K562 (cell line): ENCODE results near the gene TMEM41B. TPM values are rescaled to one million over a fixed set of nuclear protein-coding genes. Genes with fewer than 3 reads are reported as not detected.

ENCODE experiments used
- ATAC-seq: fragments of 200-7000 bp; cut with Tn5 transposase; 3 replicates; pipeline ENCODE4 v1.9.1; 2020; ENCODE audit warnings: moderate library complexity
- BruUV-seq: library from RNA; stranded (reverse); fragments of 400-500 nt; replicated peaks from 2 replicates; lab custom pipeline; 2021; lab: Mats Ljungman, UMichigan
- CTCF ChIA-PET: fragments of 300-600 bp; formaldehyde crosslinking; extraction: SDS; loops from one replicate; lab custom pipeline; 2021; ENCODE audit warnings: low intra/inter-chr PET ratio; lab: Yijun Ruan, JAX
- POLR2A ChIA-PET: fragments of 300-600, 350-650 bp; sonication (Branson Sonifier 250); formaldehyde crosslinking; extraction: SDS; loops from one replicate; lab custom pipeline; 2021; ENCODE audit warnings: antibody characterized with exemption, inconsistent platforms; lab: Yijun Ruan, JAX
- DNase-seq, 4 experiments: peaks; one replicate each; pipeline versions ENCODE4 v3.0.0 to v3.0.0-alpha.2; 2011 to 2018; ENCODE audit warnings: low spot score in 3 of 4, mixed read lengths in 3 of 4; ENCODE audit errors: extremely low read depth in 1 of 4
- FAIRE-seq: peaks from 2 replicates; lab custom pipeline; 2011; peaks lifted over from hg19 to GRCh38; lab: Jason Lieb, UNC
- H2AFZ ChIP-seq: 2 replicates; pipeline ENCODE4 v1.6.0; 2011; ENCODE audit warnings: low read depth, low read length, control low read depth, inconsistent platforms
- H3K27ac ChIP-seq: fragments of 200-600 bp; 3 replicates; pipeline ENCODE4 v1.8.0; 2011; ENCODE audit warnings: low read depth, mild to moderate bottlenecking, control low read depth, inconsistent platforms, low read length, moderate library complexity, mixed read lengths; ENCODE audit errors: extremely low read depth
- H3K27me3 ChIP-seq, 2 experiments: fragments of 300-600 bp in 1 of 2; 2 replicates in 1 of 2; 3 replicates in 1 of 2; pipeline versions ENCODE4 v1.6.0 to v1.8.0; 2011; ENCODE audit warnings: inconsistent platforms in 2 of 2, low read length in 2 of 2, mild to moderate bottlenecking in 1 of 2, mixed read lengths in 1 of 2, moderate library complexity in 1 of 2; ENCODE audit not compliant: control insufficient read depth in 2 of 2, insufficient read depth in 2 of 2
- H3K36me3 ChIP-seq: fragments of 300-600 bp; 3 replicates; pipeline ENCODE4 v1.8.0; 2011; ENCODE audit warnings: mild to moderate bottlenecking, low read length, inconsistent platforms; ENCODE audit not compliant: control insufficient read depth, insufficient read depth
- H3K4me1 ChIP-seq, 2 experiments: fragments of 200-600 bp in 1 of 2; replicated peaks in 1 of 2; 2 replicates in 1 of 2; 3 replicates in 1 of 2; pipeline versions ENCODE4 v1.5.1 to v1.8.0; 2011; ENCODE audit warnings: inconsistent platforms in 2 of 2, low read length in 2 of 2, mild to moderate bottlenecking in 1 of 2, mixed read lengths in 1 of 2, moderate library complexity in 1 of 2; ENCODE audit not compliant: control insufficient read depth in 2 of 2, insufficient read depth in 2 of 2
- H3K4me2 ChIP-seq: 2 replicates; pipeline ENCODE4 v1.6.1; 2011; ENCODE audit warnings: low read length, control low read depth, inconsistent platforms, mixed read lengths; ENCODE audit not compliant: insufficient read depth
- H3K4me3 ChIP-seq: fragments of 200-600 bp; sonication (generic), shearing (Covaris generic); 2 replicates; pipeline ENCODE4 v1.5.1; 2016; ENCODE audit warnings: control low read depth, inconsistent platforms
- H3K79me2 ChIP-seq: fragments of 200-600 bp; 3 replicates; pipeline ENCODE4 v1.8.0; 2011; ENCODE audit warnings: low read length, inconsistent platforms; ENCODE audit not compliant: control insufficient read depth, insufficient read depth
- H3K9ac ChIP-seq, 2 experiments: 2 replicates each; pipeline versions ENCODE4 v1.6.0 to v1.6.1; 2011; ENCODE audit warnings: low read depth in 2 of 2, low read length in 2 of 2, control low read depth in 1 of 2, inconsistent platforms in 1 of 2, mild to moderate bottlenecking in 1 of 2, mixed read lengths in 1 of 2; ENCODE audit not compliant: insufficient read depth in 1 of 2
- H3K9me1 ChIP-seq: one replicate; pipeline ENCODE4 v1.6.0; 2011; ENCODE audit warnings: inconsistent platforms, mild to moderate bottlenecking, low read length, moderate library complexity; ENCODE audit not compliant: control insufficient read depth, insufficient read depth
- H3K9me3 ChIP-seq: replicated peaks from 2 replicates; pipeline ENCODE4 v1.5.1; 2011; ENCODE audit warnings: low read depth, low read length, inconsistent platforms; ENCODE audit not compliant: control insufficient read depth, insufficient read depth
- H4K20me1 ChIP-seq: replicated peaks from 2 replicates; pipeline ENCODE4 v1.6.1; 2011; ENCODE audit warnings: low read length, inconsistent platforms, mixed read lengths; ENCODE audit not compliant: control insufficient read depth, insufficient read depth
- ATF6 ChIP-seq: sonication (generic); formaldehyde crosslinking; IDR thresholded peaks from 2 replicates; pipeline ENCODE4 v1.4.0; 2020; ENCODE audit warnings: mild to moderate bottlenecking, missing genetic modification reagents
- BRF1 ChIP-seq: IDR thresholded peaks from 3 replicates; pipeline ENCODE4 v1.6.1; 2011; ENCODE audit warnings: borderline replicate concordance, mild to moderate bottlenecking; ENCODE audit not compliant: insufficient read length; ENCODE audit errors: extremely low read depth
- EP300 ChIP-seq: IDR thresholded peaks from 2 replicates; pipeline ENCODE4 v1.6.1; 2012; ENCODE audit warnings: low read length, improper control_type of control experiment
- ERF ChIP-seq: fragments of 450-650 bp; formaldehyde crosslinking; IDR thresholded peaks from 2 replicates; pipeline ENCODE4 v1.4.0; 2020; ENCODE audit warnings: mild to moderate bottlenecking, mixed read lengths
- KHSRP ChIP-seq: fragments of 450-650 bp; IDR thresholded peaks from 2 replicates; pipeline ENCODE4 v1.6.1; 2017
- MAFK ChIP-seq: IDR thresholded peaks from 2 replicates; pipeline ENCODE4 v1.6.1; 2011; ENCODE audit warnings: low read length, improper control_type of control experiment
- RBM34 ChIP-seq: fragments of 200-400 bp; formaldehyde crosslinking; IDR thresholded peaks from 2 replicates; pipeline ENCODE4 v1.6.1; 2018; ENCODE audit warnings: low read length, borderline replicate concordance; ENCODE audit not compliant: insufficient read depth
- SIN3B ChIP-seq: fragments of 450-650 bp; IDR thresholded peaks from 2 replicates; pipeline ENCODE4 v1.6.1; 2017; ENCODE audit warnings: low read depth, mild to moderate bottlenecking, moderate library complexity
- SMAD4 ChIP-seq: fragments of 250-450 bp; sonication (Bioruptor Pico); conservative IDR thresholded peaks from 2 replicates; pipeline ENCODE4 v1.8.0; 2021; ENCODE audit warnings: inconsistent platforms, mild to moderate bottlenecking, moderate library complexity
- YY1 ChIP-seq, 3 experiments: IDR thresholded peaks; 2 replicates each; pipeline ENCODE4 v1.6.1; 2011; ENCODE audit warnings: low read length in 2 of 3, mild to moderate bottlenecking in 2 of 3, moderate library complexity in 2 of 3, borderline replicate concordance in 1 of 3, control low read depth in 1 of 3, low read depth in 1 of 3; ENCODE audit not compliant: insufficient read depth in 3 of 3, insufficient replicate concordance in 2 of 3, control insufficient read depth in 1 of 3, insufficient read length in 1 of 3; ENCODE audit errors: extremely low read depth in 1 of 3
- ZFP30 ChIP-seq: fragments of 250-450 bp; sonication (Bioruptor Pico); IDR thresholded peaks from 2 replicates; pipeline ENCODE4 v1.8.0; 2022; ENCODE audit warnings: moderate library complexity, mild to moderate bottlenecking, inconsistent platforms, borderline replicate concordance
- ZNF184 ChIP-seq: sonication (generic); formaldehyde crosslinking; IDR thresholded peaks from 2 replicates; pipeline ENCODE4 v1.5.0; 2020; ENCODE audit warnings: missing genetic modification reagents
- ZNF197 ChIP-seq: fragments of 200-800 bp; sonication (Bioruptor generic); IDR thresholded peaks from 2 replicates; pipeline ENCODE4 v1.6.1; 2016; ENCODE audit warnings: low read depth, missing genetic modification characterization, missing compliant biosample characterization
- ZNF780A ChIP-seq: fragments of 250-450 bp; sonication (Bioruptor Pico); IDR thresholded peaks from 2 replicates; pipeline ENCODE4 v1.5.0; 2021; ENCODE audit warnings: mild to moderate bottlenecking
- WGBS: fragments of 100-300 bp; shearing (Covaris generic); methylation state at CpG from one replicate; pipeline ENCODE4 v1.1.6; 2016; ENCODE audit warnings: low coverage, mixed read lengths; ENCODE audit not compliant: insufficient coverage; ENCODE audit errors: missing lambda C conversion rate; 5-methylcytosine and 5-hydroxymethylcytosine counted together
- in situ Hi-C: fragments of 300-500 bp; cut with MboI; formaldehyde crosslinking; loops from 4 replicates; pipeline ENCODE4 v1.15.0; 2018; ENCODE audit warnings: inconsistent platforms, mixed read lengths
- intact Hi-C: fragments of 100-400 bp; cut with micrococcal nuclease; formaldehyde crosslinking; loops from 2 replicates; pipeline ENCODE4 v1.14.2; 2022
- polyA plus RNA-seq, 8 experiments: library from polyadenylated mRNA; depleted of rRNA in 4 of 8; stranded (reverse) in 5 of 8; unstranded in 3 of 8; fragments of >200 nt; fragmentation: Nextera tagmentation in 2 of 8; fragmentation: Illumina TruSeq in 1 of 8; extraction: Ambion mirVana in 2 of 8; extraction: Trizol in 1 of 8; gene quantifications; 2 replicates each; pipeline versions ENCODE4 v1.2.1 to v1.2.3, GENCODE V29; 2011 to 2014; ENCODE audit warnings: inconsistent platforms in 1 of 8, missing spikeins in 1 of 8
- total RNA-seq, 7 experiments: library from RNA; depleted of rRNA in 6 of 7; stranded (reverse); fragments of >200 nt in 6 of 7; fragmentation: Illumina TruSeq in 2 of 7; extraction: Trizol in 2 of 7; gene quantifications; 2 replicates each; pipeline versions ENCODE4 v1.2.1 to v1.2.3, GENCODE V29; 2011 to 2021; ENCODE audit warnings: low replicate concordance in 1 of 7
- TF ChIP-seq, protein P1 (sequence below): sonication (generic); formaldehyde crosslinking; IDR thresholded peaks from 2 replicates; pipeline ENCODE4 v1.8.1; 2023; ENCODE audit warnings: mild to moderate bottlenecking, missing genetic modification reagents, moderate library complexity

TMEM41B gene
- total and polyA plus RNA-seq, 9 of the 15 experiments (the other 6 are each of a cell fraction or from before 2014, with no cell fraction given): 17.1 to 89.6 (median 48.7) TPM

DNA sequence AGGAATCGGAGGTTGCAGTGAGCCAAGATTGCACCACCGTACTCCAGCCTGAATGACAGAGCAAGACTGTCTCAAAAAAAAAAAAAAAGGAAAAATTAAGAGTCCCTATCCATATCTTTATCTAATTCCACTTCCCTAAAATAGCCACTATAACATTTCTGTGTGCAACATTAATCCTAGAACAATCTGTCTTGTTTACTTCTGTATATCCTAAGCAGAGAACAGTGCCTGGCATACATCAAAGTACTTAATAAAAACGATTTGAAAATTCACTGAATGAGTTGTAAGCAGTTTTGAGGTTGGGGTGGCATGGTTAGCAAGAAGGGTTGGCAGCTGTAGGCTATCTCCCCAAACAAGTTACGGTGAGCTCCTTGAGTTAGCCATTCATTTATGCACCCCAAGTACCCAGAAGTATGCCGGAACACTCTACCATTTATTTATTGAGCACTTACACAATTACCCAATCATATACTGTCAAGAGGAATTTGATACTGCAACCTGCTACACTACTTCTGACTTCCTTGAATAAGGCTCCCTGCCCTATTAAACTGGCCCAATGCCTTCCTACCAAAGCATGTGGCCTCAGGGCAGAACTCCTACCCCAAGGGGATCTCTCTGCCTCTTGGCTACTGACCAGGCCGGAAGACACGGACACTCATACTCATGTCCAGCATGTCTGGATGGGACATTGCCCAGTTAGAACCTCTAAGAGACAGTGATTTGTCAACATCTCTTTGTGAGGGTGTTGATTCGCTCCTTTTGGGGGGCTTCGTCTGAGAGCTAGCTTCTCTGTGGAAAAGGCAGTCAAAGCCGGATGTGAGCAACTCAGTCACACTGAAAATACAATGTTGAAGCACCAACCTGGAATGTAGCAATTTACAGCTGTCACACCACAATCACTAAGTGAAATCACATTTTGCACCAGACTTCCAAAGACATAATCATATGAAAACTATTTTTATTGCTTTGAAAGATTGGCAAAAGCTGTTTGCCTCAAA is 16.3 kb upstream of the TMEM41B start:
- Histone ChIP-seq H3K79me2 (no peaks in the 10 kb centered on the region), H3K27ac (no peak overlapping the region), H3K4me1 (peaks cover 6 to 7% of the 10 kb centered on the region in 2 experiments; a peak in 3 of 5 replicates), H3K27me3 (no peaks in the 10 kb centered on the region), H2AFZ (peak overlapping the region; percentile 22; the same call in 1 of the 2 replicates), H4K20me1 (no peaks in the 10 kb centered on the region), H3K9me3 (no peaks in the 10 kb centered on the region), H3K9me1 (no peaks in the 10 kb centered on the region), H3K4me3 (no peak overlapping the region), H3K36me3 (no peaks in the 10 kb centered on the region), H3K9ac (no peak overlapping the region), H3K4me2 (no peak overlapping the region)
- in situ Hi-C loops (no loop called here), intact Hi-C loops (no loop called here)
- CTCF ChIA-PET: no interaction called here
- ATAC-seq (no peak), FAIRE-seq (no peak), DNase-seq (no peak)
- POLR2A ChIA-PET: interaction anchor here (0.8 to 1.5 kb wide), 4 partner anchors 10 to 130 kb away, joined by 3 to 6 read pairs (median 4); partner anchors contain the start of genes TMEM41B and ZNF143
- 72% methylated on average over 10 of the region's 10 CpGs for WGBS
- TF ChIP-seq ZNF197 (CRISPR knock-in tag) (no peak), SMAD4 (CRISPR knock-in tag) (no peak), SIN3B (no peak), ZFP30 (no peak), KHSRP (no peak), RBM34 (no peak), BRF1 (no peak), EP300 (no peak), ERF (CRISPR knock-in tag) (no peak), YY1 (IDR thresholded peaks at IDR 0.05; ENCODE audit: borderline replicate concordance in 1 of 3, control insufficient read depth in 1 of 3, extremely low read depth in 1 of 3, insufficient read depth in 3 of 3, insufficient read length in 1 of 3, insufficient replicate concordance in 2 of 3, low read depth in 1 of 3, low read length in 2 of 3) (no peak), ATF6 (CRISPR knock-in tag) (no peak), ZNF780A (CRISPR knock-in tag) (no peak), MAFK (no peak), ZNF184 (CRISPR knock-in tag) (no peak)
- TF ChIP-seq, protein P1, sequence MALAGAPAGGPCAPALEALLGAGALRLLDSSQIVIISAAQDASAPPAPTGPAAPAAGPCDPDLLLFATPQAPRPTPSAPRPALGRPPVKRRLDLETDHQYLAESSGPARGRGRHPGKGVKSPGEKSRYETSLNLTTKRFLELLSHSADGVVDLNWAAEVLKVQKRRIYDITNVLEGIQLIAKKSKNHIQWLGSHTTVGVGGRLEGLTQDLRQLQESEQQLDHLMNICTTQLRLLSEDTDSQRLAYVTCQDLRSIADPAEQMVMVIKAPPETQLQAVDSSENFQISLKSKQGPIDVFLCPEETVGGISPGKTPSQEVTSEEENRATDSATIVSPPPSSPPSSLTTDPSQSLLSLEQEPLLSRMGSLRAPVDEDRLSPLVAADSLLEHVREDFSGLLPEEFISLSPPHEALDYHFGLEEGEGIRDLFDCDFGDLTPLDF (CRISPR knock-in tag): no peak
- no TSS peak for BruUV-seq
